ENCODE results near the gene PXN. TPM values are rescaled to one million over a fixed set of nuclear protein-coding genes. Genes with fewer than 3 reads are reported as not detected.

Gene PXN
- total RNA-seq, 6 experiments from 2014 or later = 15.1 to 32.6 (median 24.1) TPM

GRCh38 chr12:120228041-120228290, 37.6 kb downstream of the PXN start:
- Histone ChIP-seq H3K27ac (peak overlapping the region; percentile 20 to 90 (median 82)), H3K4me1 (peaks cover 0 to 67% (median 37%) of the 10 kb centered on the region in 4 donors), H3K4me3 (peak overlapping the region in 2 of 3 donors; percentile 29 to 33), H3K9me3 (no peaks in the 10 kb centered on the region), H3K36me3 (peaks cover 0 to 8% (median under 1%) of the 10 kb centered on the region in 4 donors), H3K27me3 (no peaks in the 10 kb centered on the region)
- no peak for DNase-seq
- intact Hi-C loops (cut with DNase I) = loop anchor here (5.0 kb wide), 2 partner anchors 34 to 39 kb away; partner anchors contain the start of gene PXN (in 1 of the 2)
- ATAC-seq = peak in 1 of 4 donors; percentile 1
- no peak for TF ChIP-seq POLR2A (IDR thresholded peaks at IDR 0.05)
- TF ChIP-seq CTCF (IDR thresholded peaks at IDR 0.05) = no peak
- WGBS (ENCODE audit: insufficient coverage, low coverage, low lambda C conversion rate, missing lambda C conversion rate) = no CpG with 5 or more reads among the region's 3 CpGs

- no peaks in the 10 kb centered on the region for H3K27me3 ChIP-seq
- ATAC-seq = peak; percentile 8 to 68 (median 48)
- H3K4me1 ChIP-seq = peaks cover 0 to 67% (median 37%) of the 10 kb centered on the region in 4 donors
- no peaks in the 10 kb centered on the region for H3K9me3 ChIP-seq
- peak overlapping the region in 2 of 3 donors; percentile 29 to 33 for H3K4me3 ChIP-seq
- H3K27ac ChIP-seq = peak overlapping the region; percentile 20 to 90 (median 82)
- peak; percentile 24 for TF ChIP-seq POLR2A (IDR thresholded peaks at IDR 0.05)
- TF ChIP-seq CTCF (IDR thresholded peaks at IDR 0.05) = no peak
- peak in 2 of 3 donors; percentile 80 to 83 for DNase-seq
- intact Hi-C loops (cut with DNase I) = loop anchor here (5.0 kb wide), 2 partner anchors 35 to 40 kb away; partner anchors contain the start of gene PXN (in 1 of the 2)
- WGBS (ENCODE audit: insufficient coverage, low coverage, low lambda C conversion rate, missing lambda C conversion rate) = 63% methylated on average over 4 of the region's 8 CpGs
- H3K36me3 ChIP-seq = peaks cover 0 to 13% (median 4%) of the 10 kb centered on the region in 4 donors
These were observed 38.1 kb downstream of the PXN start for GRCh38 chr12:120227233-120228040.

- intact Hi-C loops (cut with DNase I) = loop anchor here (5.0 kb wide), 2 partner anchors 36 to 41 kb away; partner anchors contain the start of gene PXN (in 1 of the 2)
- Histone ChIP-seq H3K9me3 (no peaks in the 10 kb centered on the region), H3K27ac (peak overlapping the region in 1 of 3 donors; percentile 54), H3K27me3 (no peaks in the 10 kb centered on the region), H3K4me3 (no peak overlapping the region), H3K36me3 (peaks cover 0 to 20% (median 11%) of the 10 kb centered on the region in 4 donors), H3K4me1 (peaks cover 0 to 56% (median 27%) of the 10 kb centered on the region in 4 donors)
- DNase-seq = no peak
- WGBS (ENCODE audit: insufficient coverage, low coverage, low lambda C conversion rate, missing lambda C conversion rate) = 39% methylated on average over 3 of the region's 13 CpGs
- peak in 1 of 4 donors; percentile 5 for ATAC-seq
- TF ChIP-seq POLR2A (IDR thresholded peaks at IDR 0.05) (no peak), CTCF (IDR thresholded peaks at IDR 0.05) (no peak)
These were observed 39.5 kb downstream of the PXN start for GRCh38 chr12:120225852-120226640.

- H3K4me1 ChIP-seq = peaks cover 0 to 48% (median 23%) of the 10 kb centered on the region in 4 donors
- no peaks in the 10 kb centered on the region for H3K9me3 ChIP-seq
- WGBS (ENCODE audit: insufficient coverage, low coverage, low lambda C conversion rate, missing lambda C conversion rate) = 49% methylated on average over 7 of the region's 9 CpGs
- no peaks in the 10 kb centered on the region for H3K27me3 ChIP-seq
- no peak overlapping the region for H3K27ac ChIP-seq
- no peak for ATAC-seq
- no peak overlapping the region for H3K4me3 ChIP-seq
- no peak for DNase-seq
- intact Hi-C loops (cut with DNase I) = loop anchor here (5.0 kb wide), 2 partner anchors 37 to 42 kb away; partner anchors contain the start of gene PXN (in 1 of the 2)
- peaks cover 0 to 21% (median 11%) of the 10 kb centered on the region in 4 donors for H3K36me3 ChIP-seq
- TF ChIP-seq POLR2A (IDR thresholded peaks at IDR 0.05) = no peak
- TF ChIP-seq CTCF (IDR thresholded peaks at IDR 0.05) = no peak
These were observed 40.4 kb downstream of the PXN start for GRCh38 chr12:120225200-120225558.

All from right lobe of liver (tissue), 6 donors.